Right hindlimb (tissue), 1 donor: Measurements from ENCODE around the gene VTN.
"Not testable (repeated sequence)": the region's sequence is repeated elsewhere in the genome, so short reads cannot be mapped to it uniquely, and the experiment has no call there.

ENCODE experiments used
- DNase-seq: peaks from one replicate; pipeline ENCODE4 v3.0.0-alpha.2; 2018

The VTN gene

DNA sequence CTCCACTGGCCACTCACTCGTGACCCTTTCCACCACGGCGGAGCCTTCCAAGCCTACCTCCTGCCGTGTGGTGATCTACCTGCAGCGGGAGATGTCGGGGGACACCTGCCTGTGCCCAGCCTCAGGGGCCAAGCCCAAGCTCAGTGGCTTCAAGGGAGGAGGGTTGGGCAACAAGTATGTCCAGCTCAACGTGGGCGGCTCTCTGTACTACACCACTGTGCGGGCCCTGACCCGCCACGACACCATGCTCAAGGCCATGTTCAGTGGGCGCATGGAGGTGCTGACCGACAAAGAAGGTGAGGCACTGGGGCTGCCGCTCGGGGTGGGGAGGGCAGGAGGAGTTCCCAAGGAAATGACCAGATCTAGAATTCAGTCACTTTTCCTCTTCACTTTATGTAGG is 30.7 kb downstream of the VTN start:
- no peak for DNase-seq

DNA sequence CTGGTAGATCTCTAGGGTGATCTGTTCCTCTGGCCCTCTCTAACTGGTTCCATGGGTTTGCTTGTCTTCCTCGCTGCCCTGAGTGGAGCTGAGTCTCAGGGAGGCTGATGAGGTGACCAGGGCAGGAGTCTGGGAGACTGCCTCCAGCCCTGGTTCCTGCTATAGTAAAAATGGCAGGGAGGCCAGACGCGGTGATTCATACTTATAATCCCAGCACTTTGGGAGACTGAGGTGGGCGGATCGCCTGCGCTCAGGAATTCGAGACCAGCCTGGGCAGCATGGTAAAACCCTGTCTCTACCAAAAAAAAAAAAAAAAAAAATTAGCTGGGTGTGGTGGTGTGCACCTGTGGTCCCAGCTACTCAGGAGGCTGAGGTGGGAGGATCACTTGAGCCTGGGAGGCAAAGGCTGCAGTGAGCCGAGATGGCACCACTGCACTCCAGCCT is 31.3 kb downstream of the VTN start:
- not testable (repeated sequence) for DNase-seq

DNA sequence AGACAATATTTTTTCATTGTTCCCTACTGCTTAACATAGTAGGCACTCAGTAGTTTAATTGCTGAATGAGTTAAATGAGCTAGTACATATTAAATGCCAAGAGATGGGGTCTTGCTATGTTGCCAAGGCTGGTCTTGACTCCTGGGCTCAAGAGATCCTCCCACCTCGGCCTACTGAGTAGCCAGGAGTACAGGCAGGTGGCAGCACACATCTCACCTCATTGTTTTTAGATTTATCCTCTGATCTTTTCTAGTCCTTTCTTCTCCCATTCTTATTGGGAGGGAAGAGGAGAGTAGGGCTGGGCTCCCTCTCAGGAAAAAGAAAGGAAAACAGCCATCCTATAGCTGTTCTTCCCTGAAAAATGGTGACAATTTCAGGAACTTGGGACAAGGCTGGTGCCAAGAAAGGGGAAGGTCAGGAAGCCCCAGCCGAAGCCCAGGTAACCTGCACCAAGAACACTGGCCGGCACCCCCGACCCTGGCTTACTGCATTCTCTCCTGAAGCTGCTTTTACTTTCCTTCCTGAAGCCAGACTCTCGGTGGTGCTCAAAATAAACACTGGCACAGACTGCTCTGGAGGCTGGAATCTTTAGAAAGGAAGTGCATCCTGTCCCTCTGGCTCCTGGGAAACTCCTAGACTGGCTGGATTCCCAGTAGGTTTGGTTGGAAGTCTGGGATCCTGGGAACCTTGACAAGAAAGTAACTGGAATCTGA is 31.9 kb downstream of the VTN start:
- no peak for DNase-seq

DNA sequence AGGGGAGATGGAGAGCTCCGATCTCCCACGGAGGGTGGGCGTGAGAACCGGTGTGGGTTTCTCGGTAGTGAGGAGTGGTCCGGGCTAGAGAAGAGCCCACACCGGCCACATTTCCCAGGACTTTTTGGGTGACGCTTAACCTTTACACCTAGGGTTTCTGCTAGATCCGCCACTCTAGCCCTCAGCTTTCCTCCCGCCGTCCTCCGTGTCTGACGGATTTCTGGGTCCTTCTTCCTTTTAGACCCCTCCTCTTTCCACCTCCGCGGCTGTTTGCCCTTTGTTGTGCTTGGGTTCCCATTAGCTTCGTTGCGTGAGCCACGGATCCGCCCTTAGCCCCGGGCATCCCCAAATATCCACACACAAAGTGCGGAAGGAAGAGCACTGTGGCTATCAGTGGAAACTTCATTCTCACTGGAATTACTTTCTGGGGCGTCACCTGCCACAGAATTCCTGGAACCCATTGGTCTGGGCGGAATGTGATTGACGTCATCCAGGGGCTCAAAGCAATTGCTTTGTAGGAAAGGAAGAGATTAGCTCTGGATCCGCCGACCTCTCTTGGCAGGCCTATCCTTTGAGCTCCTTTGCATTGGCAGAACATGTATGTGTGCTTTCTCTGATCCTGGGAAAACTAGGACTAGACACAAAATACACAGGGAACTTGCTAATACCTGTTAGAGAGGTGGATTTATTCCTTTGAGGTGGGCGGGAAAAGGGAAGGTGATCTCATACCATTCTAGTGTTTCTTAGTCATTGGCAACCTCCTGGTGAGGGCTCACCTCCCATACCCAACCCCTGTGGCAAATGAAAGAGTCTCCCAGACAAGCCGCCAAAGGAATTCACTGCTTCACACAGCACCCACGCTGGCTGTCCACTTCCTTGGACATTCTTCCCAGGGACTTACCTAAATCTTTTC is 33.9 kb downstream of the VTN start:
- peak; percentile 76 for DNase-seq

DNA sequence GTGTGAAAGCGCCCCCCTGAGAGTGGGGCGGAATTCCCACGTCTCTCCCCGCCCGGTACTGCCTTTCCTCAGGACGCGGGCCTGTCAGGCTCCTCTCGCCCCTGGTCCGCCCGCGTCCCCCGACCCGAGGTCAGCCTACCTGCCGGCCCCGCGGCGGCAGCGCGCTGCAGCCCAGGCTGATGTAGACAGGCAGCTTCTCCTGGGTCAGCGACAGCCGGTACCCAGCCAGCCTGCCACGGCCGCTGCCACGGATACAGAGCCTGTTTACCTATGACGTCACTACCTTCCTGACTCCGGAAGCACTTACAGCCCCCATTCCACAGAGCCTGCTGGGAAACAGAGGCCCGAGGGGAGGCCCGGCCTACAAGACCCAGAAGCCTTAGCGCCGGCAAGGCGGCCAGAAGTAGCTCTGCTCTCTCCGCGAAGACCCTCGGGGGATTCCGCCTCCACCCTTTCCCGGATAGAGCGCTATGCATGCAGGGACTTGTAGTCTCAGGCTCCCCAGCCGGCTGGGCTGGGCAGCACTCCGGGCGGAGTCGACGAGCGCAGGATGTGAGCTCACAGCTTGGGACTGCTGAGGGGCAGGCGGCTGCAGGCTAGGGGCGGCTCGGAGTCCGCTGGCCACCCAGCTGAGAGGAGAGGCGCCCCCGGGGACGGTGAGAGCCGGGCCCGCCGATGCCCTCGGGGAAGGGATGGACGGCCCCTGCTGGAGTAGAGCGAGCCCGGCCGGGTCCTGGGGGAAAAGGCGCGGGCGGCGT is 34.7 kb downstream of the VTN start, which contains the start of the genes IFT20 and TNFAIP1:
Gene IFT20, minus strand, starts transcription at position 272 of the 758 bp plus-strand sequence. CDS start 3,487 bp downstream, outside the sequence.
Gene TNFAIP1, plus strand, starts transcription at position 561 of the 758 bp plus-strand sequence. CDS start 3,761 bp downstream, outside the sequence.
- DNase-seq, result peak; percentile 100

DNA sequence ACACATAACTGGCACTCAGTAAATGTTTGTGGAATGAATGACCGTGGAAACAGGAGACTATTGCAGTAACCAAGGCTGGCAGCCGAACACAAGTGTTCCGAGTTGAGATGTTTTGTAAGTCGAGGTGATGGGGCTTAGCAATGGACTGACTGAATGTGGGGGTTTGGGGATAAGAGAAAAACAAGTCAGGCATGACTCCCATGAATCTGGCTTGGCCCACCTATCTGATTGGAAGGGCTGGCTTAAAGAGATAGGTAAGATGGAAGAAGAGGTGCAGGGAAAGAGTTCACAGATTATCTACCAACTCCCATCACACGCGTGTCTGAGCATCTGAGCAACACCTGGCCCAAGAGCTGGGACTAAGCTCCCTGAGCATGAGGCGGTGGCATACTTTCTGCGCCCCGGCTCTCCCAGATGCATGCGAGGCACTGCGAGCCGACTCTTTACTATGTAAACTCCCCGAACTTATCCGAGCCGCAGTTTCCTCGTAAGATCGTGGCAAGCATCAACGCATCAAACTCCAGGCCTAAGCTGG is 35.4 kb downstream of the VTN start:
- peak; percentile 40 for DNase-seq

DNA sequence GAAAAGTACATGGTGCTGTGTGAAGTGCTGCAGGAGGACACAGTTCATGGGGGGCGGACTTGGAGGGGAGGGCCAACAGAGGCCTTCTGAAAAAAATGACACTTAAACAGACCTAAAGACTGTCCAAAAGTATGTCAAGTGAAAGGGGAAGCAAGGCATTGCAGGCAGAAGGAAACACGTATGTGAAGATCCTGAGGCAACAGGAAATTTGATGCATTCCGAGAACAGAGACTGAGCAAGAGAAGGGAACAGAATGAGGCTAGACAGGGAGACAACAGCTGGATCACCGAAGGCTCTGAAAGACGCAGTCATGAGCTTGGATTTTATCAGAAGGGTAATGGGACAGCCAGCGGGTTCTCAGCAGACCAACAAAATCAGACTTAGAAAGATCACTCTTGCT is 35.9 kb downstream of the VTN start:
- no peak for DNase-seq

DNA sequence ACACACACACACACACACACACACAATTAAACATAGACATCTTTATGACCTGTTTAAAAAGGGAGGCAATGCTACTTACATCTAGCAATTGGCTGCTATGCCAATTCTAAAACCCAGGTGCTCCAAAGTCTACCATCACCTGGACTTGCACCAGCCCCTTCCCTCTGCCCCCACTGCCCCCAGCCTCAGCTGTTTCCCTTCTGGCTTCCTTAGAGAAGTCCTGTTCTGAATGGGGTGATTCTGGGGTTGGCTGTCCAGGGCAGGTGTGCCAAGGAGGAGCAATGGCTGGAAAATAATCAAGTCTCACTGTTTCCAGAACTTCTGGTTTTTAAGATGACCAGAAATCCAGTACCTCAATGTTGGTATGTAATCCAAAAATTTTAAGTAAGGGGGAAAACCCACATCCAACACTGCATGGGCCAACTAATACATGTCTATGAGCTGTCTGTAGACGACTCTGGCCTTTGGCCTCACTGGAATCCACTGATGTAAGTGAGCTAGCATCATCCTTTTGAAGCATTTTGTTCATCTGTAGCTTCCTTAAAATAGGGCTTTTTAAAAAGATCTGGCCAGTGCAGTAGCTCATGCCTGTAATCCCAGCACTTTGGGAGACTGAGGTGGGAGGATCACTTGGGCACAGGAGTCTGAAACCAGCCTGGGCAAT is 36.9 kb downstream of the VTN start:
- no peak for DNase-seq

DNA sequence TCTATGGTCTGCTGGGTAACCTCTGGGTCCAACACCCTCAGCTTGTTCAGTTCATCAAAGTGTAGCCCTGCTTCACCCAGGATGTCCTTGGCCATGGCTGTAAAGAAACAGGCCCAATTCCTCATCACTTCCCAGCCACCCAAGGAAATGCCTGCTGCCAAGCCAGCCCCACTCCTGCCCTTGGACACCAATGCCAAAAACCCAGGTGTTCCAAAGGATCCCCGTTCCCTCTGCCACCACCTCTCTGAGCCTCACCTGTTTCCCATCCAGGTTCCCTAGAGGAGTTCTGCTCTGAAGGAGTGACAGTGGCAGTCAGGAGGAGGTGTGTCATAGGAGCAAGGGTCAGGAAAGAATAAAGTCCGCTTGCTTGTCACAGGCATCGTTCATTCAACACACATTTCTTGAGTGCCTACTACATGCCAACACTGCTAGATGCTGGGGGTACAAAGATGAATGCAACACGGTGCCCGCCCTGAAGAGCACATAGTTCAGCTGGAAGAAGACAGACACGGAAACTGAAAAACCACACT is 38.2 kb downstream of the VTN start:
- DNase-seq, result no peak

DNA sequence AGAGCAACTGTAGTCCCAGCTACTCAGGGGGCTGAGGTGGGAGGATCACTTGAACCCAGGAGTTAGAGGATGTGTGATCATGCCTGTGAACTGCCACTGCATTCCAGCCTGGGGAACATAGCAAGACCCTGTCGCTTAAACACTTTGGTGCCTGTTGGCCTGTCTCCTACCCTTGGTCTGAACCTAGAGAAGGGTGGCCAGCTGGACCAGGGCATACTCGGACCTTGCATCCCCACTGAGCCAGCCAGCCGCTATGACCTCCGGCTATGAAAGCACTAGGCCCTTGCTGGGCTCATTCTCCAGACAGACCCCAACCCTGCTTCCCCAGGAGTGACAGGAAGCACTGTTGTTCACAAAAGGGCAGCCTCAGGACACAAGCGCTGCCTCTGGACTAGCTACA is 39.4 kb downstream of the VTN start:
- DNase-seq, result no peak

DNA sequence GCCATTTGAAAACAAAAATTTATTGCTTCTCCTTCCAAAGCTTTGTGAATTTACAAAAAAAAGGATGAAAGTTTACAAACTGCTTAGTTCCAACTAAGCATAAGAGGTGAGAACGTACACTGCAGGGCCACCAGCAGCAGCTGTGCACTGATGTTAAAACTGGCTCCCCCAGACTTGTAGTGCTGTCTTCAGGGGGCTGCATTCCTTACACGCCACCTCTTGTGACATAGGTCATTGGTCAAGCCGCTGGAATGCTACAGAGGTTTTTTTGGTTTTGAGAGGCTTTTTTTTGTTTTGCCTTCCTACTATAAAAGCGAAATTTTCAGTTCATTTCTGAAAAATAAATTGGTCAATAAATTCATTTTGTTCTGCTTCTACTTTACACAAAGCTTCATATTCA is 41.8 kb downstream of the VTN start:
- no peak for DNase-seq

DNA sequence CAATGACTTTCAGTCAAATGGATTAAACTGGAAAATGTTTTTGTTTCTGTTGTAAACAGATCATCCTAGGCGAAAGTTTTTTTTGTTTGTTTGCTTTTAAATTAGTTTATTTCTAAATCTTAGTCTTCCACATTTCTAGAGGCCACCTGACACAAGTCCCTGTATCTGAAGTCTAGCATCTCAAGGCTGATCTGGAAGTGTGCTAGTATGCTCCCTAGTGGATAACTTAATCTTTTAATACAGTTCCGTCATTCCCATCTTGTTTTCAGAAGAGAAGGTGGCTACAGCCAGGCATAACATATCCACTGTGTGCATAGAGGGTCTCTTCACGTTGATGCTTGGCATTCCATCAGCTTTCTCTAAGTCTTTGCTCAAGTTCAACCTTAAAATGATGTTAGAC is 42.4 kb downstream of the VTN start:
- no peak for DNase-seq

DNA sequence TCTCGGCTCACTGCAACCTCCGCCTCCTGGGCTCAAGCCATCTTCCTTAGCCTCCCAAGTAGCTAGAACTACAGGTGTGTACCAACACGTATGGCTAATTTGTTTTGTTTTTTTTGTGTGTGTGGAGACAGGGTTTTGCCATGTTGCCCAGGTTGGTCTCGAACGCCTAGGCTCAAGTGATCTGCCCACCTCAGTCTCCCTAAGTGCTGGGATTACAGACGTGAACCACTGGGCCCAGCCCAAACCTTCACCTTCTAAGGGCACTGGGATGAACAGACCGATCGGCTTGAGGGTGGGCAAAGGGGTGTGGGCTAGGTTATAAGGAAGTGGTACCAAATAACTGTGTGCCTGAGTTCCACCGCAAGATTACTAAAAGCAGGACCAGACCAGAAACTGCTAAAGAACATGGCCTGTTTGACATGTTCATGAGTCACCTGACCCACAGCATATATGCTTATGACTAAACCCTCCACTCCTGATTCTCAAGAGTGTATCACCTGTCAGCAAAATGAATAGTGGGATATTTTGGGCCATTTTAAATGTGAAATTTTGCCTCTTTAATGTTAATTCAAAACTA is 43.0 kb downstream of the VTN start:
- no peak for DNase-seq

DNA sequence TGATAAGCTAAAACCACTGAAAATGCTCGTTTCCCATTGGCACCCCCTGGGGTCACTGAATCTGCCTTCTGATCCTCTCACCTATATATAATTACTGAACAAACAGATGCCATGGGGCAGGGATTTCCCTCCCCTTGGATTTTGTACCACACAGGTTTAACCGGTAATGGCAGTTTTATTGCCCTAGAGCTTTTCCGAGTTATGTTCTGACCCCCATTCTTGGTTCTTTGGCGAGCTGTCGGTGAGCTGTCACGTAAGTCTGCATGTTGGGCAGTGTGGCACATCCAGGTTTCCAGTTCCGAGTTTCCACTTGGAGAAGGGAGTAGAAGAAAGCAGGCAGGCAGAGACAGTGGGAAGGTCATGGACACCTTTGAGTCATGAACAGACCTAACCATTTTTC is 44.0 kb downstream of the VTN start:
- no peak for DNase-seq

DNA sequence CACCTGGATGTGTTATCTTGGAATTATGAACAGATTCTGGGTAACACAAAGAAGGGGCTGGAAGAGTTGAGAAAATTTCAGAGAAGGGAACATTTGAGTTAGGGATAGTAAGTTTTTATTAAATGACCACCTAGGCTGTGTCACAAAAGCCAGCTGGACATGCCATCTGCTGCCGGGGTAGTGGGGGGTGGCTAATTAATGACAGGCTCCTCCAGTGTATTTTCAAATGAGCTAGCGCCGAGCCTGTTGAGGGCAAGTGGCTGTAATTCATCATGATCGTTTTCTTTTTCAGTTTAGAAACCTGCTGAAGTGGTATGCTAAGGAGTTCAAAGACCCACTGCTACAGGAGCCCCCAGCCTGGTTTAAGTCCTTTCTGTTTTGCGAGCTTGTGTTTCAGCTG is 44.9 kb downstream of the VTN start:
- DNase-seq, result no peak

DNA sequence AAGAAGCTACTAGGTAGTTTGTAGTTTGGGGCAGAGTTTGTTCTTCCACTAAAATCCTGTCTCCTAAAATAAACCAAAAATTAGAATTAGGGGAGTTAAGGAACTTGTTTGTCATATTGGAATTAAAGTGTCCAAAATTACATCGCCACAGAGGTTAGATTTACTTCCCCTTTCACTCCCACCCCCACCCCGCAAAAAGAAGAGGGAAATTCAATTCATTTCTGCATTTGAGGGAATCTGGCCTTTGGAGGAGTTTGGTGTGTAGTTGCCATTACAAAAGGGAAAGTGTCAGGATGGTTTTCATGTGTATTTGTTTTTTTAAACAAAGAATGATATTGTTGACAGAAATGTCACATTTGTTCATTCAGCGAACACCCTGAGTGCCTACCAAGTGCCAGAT is 45.3 kb downstream of the VTN start:
- no peak for DNase-seq

DNA sequence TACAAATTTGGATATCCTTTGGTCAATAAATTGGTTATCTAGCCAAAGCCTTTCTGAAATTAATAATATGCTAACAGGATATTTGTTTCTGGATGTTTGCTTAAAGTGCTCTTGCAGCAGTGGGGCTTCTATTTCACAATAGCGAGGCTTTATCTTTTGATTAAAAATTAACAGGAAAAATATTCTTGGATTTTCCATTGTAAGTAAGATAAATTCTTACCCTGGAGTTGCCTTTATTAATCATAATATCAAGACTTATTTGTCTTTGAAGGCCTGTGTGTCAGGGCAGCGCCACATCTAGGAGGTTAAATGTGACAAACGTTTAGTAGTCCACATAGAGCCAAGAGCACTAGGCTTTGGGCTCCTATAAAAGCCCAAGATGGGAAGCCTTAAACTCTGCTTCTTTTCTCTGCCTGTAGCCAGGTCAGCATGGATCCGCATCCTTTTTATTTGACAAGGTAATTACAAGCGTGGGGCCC is 45.8 kb downstream of the VTN start:
- no peak for DNase-seq

DNA sequence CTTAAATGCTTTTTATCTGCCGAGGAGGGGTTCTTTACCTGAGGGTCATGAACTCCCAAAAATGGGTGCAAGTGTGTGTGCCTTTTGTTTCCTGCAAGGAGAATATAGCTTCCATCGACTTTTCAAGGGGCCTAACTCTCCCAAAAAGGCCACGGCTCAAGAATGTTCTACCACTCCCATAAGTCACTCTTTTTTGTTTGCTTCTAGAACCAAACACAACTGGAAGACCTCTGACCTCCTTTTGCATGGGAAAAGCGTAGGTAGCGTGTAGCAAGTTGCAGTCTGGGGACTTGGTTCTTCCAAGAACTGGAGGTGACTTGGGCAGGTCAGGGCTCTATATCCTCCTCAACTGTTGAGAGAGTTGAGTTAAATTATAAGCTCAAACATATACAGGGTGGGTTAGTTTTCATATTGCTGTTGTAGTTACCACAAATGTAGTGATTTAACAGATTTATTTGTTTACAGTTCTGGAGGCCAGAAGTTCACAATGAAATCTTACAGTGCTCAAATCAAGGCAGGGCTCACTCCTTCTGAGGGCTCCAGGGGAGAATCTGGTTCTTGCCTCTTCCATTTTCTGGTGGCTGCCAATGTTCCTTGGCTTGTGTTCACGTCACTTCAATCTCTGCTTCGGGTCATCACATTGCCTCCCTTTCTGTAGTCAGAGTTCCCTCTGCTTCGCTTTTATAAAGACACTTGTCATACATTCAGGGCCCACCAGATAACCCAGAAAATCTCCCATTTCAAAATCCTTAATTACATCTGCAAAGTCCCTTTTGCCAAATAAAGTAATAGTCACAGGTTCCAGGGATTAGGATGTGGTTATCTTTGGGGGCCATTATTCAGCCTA is 49.7 kb downstream of the VTN start:
- no peak for DNase-seq

DNA sequence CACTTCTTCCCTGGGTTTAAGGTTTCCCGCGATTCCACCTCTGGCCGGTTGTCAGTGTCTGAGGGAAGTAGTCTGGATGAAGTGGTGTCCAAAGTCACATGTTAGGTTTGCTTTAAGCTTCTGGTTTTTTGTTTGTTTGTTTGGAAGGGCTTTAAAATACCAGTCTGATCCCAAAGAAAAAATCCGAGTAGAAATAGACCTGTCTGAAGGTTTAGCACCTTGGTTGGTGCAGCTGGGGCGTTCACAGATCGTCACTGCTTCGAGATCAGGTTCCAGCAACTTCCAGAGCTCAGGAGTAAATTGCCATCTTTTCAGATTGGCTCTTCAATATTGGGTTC is 50.5 kb downstream of the VTN start:
- DNase-seq, result no peak

DNA sequence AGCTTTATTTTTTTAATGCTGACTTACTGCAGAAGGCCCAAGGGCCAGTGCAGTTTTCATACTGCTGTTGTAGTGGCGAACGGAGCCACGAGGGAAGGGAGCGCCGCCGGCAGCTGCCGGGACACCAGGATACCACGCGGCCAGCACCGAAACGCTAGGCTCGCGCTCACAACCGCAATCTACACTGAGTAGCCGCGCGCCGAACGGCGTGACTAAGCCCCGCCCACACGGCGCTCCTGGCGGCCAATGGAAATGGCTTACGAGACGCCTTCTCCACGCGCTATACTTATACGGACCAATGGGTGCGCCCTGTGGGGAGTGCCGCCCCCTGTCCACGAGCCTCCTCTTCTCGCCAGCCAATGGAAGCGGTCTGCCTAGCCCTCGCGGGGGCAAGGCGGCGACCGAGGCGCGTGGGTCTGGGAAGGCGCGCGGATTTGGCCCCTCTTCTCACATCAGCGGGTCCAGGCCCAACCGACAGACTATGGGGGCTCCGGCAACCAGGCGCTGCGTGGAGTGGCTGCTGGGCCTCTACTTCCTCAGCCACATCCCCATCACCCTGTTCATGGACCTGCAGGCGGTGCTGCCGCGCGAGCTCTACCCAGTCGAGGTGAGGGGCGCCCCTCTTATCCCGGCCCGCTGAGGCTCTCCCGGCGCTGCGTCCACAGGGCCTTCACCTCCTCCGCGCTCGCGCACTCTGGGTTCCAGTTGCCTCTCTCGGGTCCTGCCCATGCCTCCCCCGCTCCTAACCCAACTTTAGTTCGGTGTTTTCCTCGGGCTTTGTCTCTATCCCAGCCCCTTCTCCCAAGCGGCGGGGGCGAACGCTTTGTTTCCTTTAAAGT is 51.1 kb downstream of the VTN start, which contains the start of gene TMEM97:
Gene TMEM97, plus strand, starts transcription at position 442 of the 839 bp plus-strand sequence. Its CDS starts 40 bp downstream, at position 482.
- DNase-seq, result peak; percentile 98
